Stimulated activated CD4-positive, alpha-beta T cell treated with anti-CD3 and anti-CD28 coated beads, Interleukin-4, amount 100 ng/mL, for 24 hours (primary cell): Measurements from ENCODE around the gene CMIP.
A peak's percentile ranks its signal among the peaks of the same experiment; 100 is the strongest.

Source experiments
- DNase-seq: peaks from one replicate; pipeline ENCODE4 v3.0.0-alpha.2; 2020

CMIP gene

GRCh38 chr16:81554979-81555378 lies 110.4 kb downstream of the CMIP start:
- no peak for DNase-seq

- DNase-seq: no peak
Measured at GRCh38 chr16:81555660-81556059, 111.1 kb downstream of the CMIP start.

- DNase-seq: no peak
Measured at GRCh38 chr16:81556715-81557284, 112.2 kb downstream of the CMIP start.

- no peak for DNase-seq
Measured at GRCh38 chr16:81558077-81558443, 113.5 kb downstream of the CMIP start.

GRCh38 chr16:81558444-81559175 lies 114.0 kb downstream of the CMIP start:
- no peak for DNase-seq

- no peak for DNase-seq
Measured at GRCh38 chr16:81560979-81561657, 116.5 kb downstream of the CMIP start.

GRCh38 chr16:81562174-81562849 lies 117.7 kb downstream of the CMIP start:
- no peak for DNase-seq

- DNase-seq: no peak
Measured at GRCh38 chr16:81562926-81563325, 118.3 kb downstream of the CMIP start.

- DNase-seq: no peak
Measured at GRCh38 chr16:81564421-81564911, 119.9 kb downstream of the CMIP start.

GRCh38 chr16:81565321-81566028 lies 120.9 kb downstream of the CMIP start:
- DNase-seq: no peak

GRCh38 chr16:81566086-81567007 lies 121.7 kb downstream of the CMIP start:
- DNase-seq: no peak

- DNase-seq: no peak
Measured at GRCh38 chr16:81567087-81567486, 122.5 kb downstream of the CMIP start.

GRCh38 chr16:81567987-81568748 lies 123.6 kb downstream of the CMIP start:
- DNase-seq: peak; percentile 73

- DNase-seq: no peak
Measured at GRCh38 chr16:81568749-81569087, 124.1 kb downstream of the CMIP start.

- DNase-seq: no peak
Measured at GRCh38 chr16:81569361-81570034, 124.9 kb downstream of the CMIP start.

GRCh38 chr16:81570151-81570846 lies 125.7 kb downstream of the CMIP start:
- no peak for DNase-seq

- no peak for DNase-seq
Measured at GRCh38 chr16:81571175-81571574, 126.6 kb downstream of the CMIP start.

- no peak for DNase-seq
Measured at GRCh38 chr16:81571592-81572385, 127.2 kb downstream of the CMIP start.
